GM12801 (cell line): ENCODE measurements around the gene CHST3.

Experiments used
- CTCF ChIP-seq: IDR thresholded peaks from one replicate; pipeline ENCODE4 v1.5.1; 2011; ENCODE audit warnings: control low read depth; ENCODE audit not compliant: insufficient read length; ENCODE audit errors: extremely low read depth

CHST3 gene

GRCh38 chr10:71982269-71983178 is 18.3 kb downstream of the CHST3 start:
- TF ChIP-seq CTCF: no peak

- no peak for TF ChIP-seq CTCF
Measured at GRCh38 chr10:71984126-71984808, 20.1 kb downstream of the CHST3 start.

GRCh38 chr10:71984809-71985388 is 20.7 kb downstream of the CHST3 start:
- no peak for TF ChIP-seq CTCF

- TF ChIP-seq CTCF: no peak
Measured at GRCh38 chr10:71985542-71986250, 21.5 kb downstream of the CHST3 start.

GRCh38 chr10:71989661-71990454 is 25.7 kb downstream of the CHST3 start:
- TF ChIP-seq CTCF: no peak

GRCh38 chr10:71990706-71991269 is 26.6 kb downstream of the CHST3 start:
- no peak for TF ChIP-seq CTCF
